Purkinje cell (primary cell): ENCODE measurements around the gene PNPLA2. TPM values are rescaled to one million over a fixed set of nuclear protein-coding genes. Genes with fewer than 3 reads are reported as not detected.

Experiments used
- polyA plus RNA-seq: library from polyadenylated mRNA; unstranded; fragments of >200 nt; fragmentation: Nextera tagmentation; gene quantifications from 2 replicates; pipeline ENCODE4 v1.2.1, GENCODE V29; 2014

The PNPLA2 gene
- 0.77 and 3.1 TPM in 2 replicates for polyA plus RNA-seq

GRCh38 chr11:818396-819128, at the start of gene PNPLA2:
PNPLA2 (plus strand) TSS chr11:818914; CDS start chr11:819719, 805 bp downstream.

GRCh38 chr11:777288-778255, 41.1 kb upstream of the PNPLA2 start, which contains the start of gene GATD1:
GATD1 (minus strand) TSS chr11:777487; CDS start chr11:777462, 25 bp downstream.

GRCh38 chr11:789943-790342, 28.8 kb upstream of the PNPLA2 start, which contains the start of gene CEND1:
CEND1 (minus strand) TSS chr11:790090; CDS start chr11:788576, 1,514 bp downstream.

GRCh38 chr11:798093-798713, 20.5 kb upstream of the PNPLA2 start, which contains the start of gene SLC25A22:
SLC25A22 (minus strand) TSS chr11:798281; CDS start chr11:795006, 3,275 bp downstream.

GRCh38 chr11:809287-810039, 9.3 kb upstream of the PNPLA2 start, which contains the start of gene RPLP2:
RPLP2 (plus strand) TSS chr11:809967; CDS start chr11:810235, 268 bp downstream.

GRCh38 chr11:827897-828192, 9.1 kb downstream of the PNPLA2 start, which contains the start of gene CRACR2B:
CRACR2B (plus strand) TSS chr11:827919; CDS start chr11:828608, 689 bp downstream.

GRCh38 chr11:832529-833113, 13.9 kb downstream of the PNPLA2 start, which contains the start of gene CD151:
CD151 (plus strand) TSS chr11:832952; CDS start chr11:836070, 3,118 bp downstream.

GRCh38 chr11:842370-843002, 23.8 kb downstream of the PNPLA2 start, which contains the start of the genes POLR2L and TSPAN4:
POLR2L (minus strand) TSS chr11:842529; CDS start chr11:842508, 21 bp downstream.
TSPAN4 (plus strand) TSS chr11:842852; CDS start chr11:850305, 7,453 bp downstream.

Other genes starting within 250 kb of the PNPLA2 start
- 0.19 and 0.35 TPM in 2 replicates for gene PHRF1, start 242.4 kb upstream of the PNPLA2 start, polyA plus RNA-seq
- not detected in 2 replicates for gene IRF7, start 203.0 kb upstream of the PNPLA2 start, polyA plus RNA-seq
- not detected in 2 replicates for gene CDHR5, start 194.0 kb upstream of the PNPLA2 start, polyA plus RNA-seq
- not detected in 2 replicates for gene SCT, start 191.7 kb upstream of the PNPLA2 start, polyA plus RNA-seq
- gene DRD4, start 181.6 kb upstream of the PNPLA2 start, polyA plus RNA-seq, result not detected in 2 replicates
- gene DEAF1, start 123.7 kb upstream of the PNPLA2 start, polyA plus RNA-seq, result 10.8 and 19.0 TPM in 2 replicates
- 31.2 and 39.5 TPM in 2 replicates for gene TMEM80, start 123.1 kb upstream of the PNPLA2 start, polyA plus RNA-seq
- 73.8 and 170 TPM in 2 replicates for gene EPS8L2, start 112.7 kb upstream of the PNPLA2 start, polyA plus RNA-seq
- 40.4 and 72.7 TPM in 2 replicates for gene TALDO1, start 71.5 kb upstream of the PNPLA2 start, polyA plus RNA-seq
- gene GATD1, start 41.4 kb upstream of the PNPLA2 start, polyA plus RNA-seq, result 1.9 and 5.7 TPM in 2 replicates
- 14.7 and 20.2 TPM in 2 replicates for gene CEND1, start 28.8 kb upstream of the PNPLA2 start, polyA plus RNA-seq
- 4.6 and 6.6 TPM in 2 replicates for gene SLC25A22, start 20.6 kb upstream of the PNPLA2 start, polyA plus RNA-seq
- 0.95 and 0.99 TPM in 2 replicates for gene PIDD1, start 13.7 kb upstream of the PNPLA2 start, polyA plus RNA-seq
- gene RPLP2, start 8.9 kb upstream of the PNPLA2 start, polyA plus RNA-seq, result 295 and 369 TPM in 2 replicates
- gene CRACR2B, start 9.0 kb downstream of the PNPLA2 start, polyA plus RNA-seq, result not detected in 2 replicates
- gene CD151, start 14.0 kb downstream of the PNPLA2 start, polyA plus RNA-seq, result 6.6 and 8.6 TPM in 2 replicates
- gene POLR2L, start 23.6 kb downstream of the PNPLA2 start, polyA plus RNA-seq, result 181 and 206 TPM in 2 replicates
- not detected in 2 replicates for gene TSPAN4, start 23.9 kb downstream of the PNPLA2 start, polyA plus RNA-seq
- gene CHID1, start 91.9 kb downstream of the PNPLA2 start, polyA plus RNA-seq, result 25.8 and 47.8 TPM in 2 replicates
- gene AP2A2, start 107.0 kb downstream of the PNPLA2 start, polyA plus RNA-seq, result 32.3 and 35.2 TPM in 2 replicates
- gene MUC6, start 217.8 kb downstream of the PNPLA2 start, polyA plus RNA-seq, result not detected in 2 replicates